Measurements from ENCODE around the gene TBC1D12.

DNA sequence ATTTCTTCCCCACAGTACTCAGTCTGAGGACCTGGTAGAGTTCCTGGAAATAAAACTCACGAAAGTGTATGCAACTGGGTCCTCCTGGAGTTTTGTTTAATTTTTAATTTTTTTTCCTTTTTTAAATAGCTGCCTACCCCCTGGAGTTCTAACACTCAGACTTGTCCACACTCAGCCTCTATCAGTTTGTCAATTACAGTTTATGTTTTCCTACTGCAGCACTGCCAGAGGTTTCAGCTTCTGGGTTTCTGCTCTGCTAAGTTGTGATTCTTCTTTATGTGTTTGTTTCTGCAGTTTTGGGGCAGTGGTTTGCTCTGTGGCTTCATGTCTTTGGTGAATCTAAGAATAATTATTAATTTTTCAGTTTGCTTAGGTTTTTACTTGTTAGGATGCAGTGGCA is 59.2 kb downstream of the TBC1D12 start:
- TF ChIP-seq, protein P1, sequence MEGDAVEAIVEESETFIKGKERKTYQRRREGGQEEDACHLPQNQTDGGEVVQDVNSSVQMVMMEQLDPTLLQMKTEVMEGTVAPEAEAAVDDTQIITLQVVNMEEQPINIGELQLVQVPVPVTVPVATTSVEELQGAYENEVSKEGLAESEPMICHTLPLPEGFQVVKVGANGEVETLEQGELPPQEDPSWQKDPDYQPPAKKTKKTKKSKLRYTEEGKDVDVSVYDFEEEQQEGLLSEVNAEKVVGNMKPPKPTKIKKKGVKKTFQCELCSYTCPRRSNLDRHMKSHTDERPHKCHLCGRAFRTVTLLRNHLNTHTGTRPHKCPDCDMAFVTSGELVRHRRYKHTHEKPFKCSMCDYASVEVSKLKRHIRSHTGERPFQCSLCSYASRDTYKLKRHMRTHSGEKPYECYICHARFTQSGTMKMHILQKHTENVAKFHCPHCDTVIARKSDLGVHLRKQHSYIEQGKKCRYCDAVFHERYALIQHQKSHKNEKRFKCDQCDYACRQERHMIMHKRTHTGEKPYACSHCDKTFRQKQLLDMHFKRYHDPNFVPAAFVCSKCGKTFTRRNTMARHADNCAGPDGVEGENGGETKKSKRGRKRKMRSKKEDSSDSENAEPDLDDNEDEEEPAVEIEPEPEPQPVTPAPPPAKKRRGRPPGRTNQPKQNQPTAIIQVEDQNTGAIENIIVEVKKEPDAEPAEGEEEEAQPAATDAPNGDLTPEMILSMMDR (IDR thresholded peaks at IDR 0.05): no peak
- no peak for TF ChIP-seq POLR2A (IDR thresholded peaks at IDR 0.05)
